ENCODE data around the gene MESD.
A peak's percentile ranks its signal among the peaks of the same experiment; 100 is the strongest.

The MESD gene

GRCh38 chr15:80989518-80990478, at the start of gene MESD:
MESD (minus strand) TSS chr15:80989819; CDS start chr15:80989791, 28 bp downstream.
- intact Hi-C loops (cut with DNase I) = loop anchor here (10.0 kb wide), 1 partner anchor 275 kb away; no protein-coding TSS in a partner anchor

DNA sequence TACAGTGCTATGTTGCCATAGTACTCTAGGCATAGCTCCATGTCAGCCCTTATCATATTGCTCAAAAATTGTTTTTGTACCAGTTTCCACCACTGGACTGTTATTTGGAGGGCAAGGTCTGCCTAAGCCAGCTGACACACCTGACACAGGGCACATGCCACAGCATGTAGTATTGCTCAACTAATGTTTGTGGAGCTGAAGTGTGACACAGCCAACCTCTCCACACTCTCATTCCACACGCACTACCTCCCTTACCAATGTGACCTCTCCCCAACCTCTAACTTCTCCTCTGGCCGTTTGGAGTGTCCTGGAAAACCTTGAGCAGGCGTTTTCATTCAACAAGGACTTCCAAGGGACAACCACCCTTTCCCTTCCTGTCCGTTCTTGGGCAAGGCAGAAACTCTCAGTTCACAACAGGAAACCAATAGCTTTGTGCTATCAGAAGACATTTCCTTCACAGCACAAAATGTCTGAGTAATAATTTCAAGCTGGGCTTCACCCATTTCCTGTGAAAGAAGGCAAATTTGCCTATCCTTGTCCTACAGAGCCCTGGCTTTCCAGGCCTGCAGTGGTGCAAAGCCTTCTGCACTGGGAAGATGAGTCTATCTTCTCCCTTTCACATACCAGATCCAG, 49.5 kb upstream of the MESD start:
- intact Hi-C loops (cut with DNase I) = no loop called here
- no peak for DNase-seq

More at GRCh38 chr15:80989518-80990478, at the start of gene MESD:
- DNase-seq = peak; percentile 94 to 99 (median 98)

DNA sequence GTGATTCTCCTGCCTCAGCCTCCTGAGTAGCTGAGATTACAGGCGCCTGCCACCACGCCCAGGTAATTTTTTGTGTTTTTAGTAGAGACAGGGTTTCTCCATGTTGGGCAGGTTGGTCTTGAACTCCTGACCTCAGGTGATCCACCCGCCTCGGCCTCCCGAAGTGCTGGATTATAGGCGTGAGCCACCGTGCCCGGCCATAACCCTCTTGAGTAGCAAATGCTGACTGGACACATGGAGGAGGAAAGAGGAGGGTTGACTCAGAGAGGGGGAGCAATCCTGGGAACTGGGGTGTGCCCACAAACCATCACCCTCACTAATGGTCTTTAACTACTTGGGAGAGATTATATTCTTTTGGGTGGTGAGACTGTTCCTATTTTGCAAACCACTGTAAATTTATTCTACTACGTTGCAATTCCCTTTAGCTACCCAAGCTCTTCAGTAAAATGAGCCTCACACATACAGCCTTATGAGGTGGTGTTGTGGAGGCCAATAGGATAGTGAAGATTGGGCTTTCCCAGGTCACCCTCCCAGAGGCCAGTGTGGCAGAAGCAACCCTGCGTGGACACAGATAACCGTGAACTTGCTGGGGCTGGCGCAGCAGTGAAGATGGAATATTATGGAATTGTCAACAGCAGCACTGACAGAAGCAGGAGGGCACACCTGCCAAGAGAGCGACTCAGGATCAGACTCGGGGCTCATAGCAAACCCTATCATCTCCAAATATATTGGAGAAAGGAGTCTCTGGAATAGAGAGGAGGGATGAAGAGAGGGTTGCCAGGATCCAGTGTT, 48.5 kb upstream of the MESD start:
- intact Hi-C loops (cut with DNase I) = no loop called here
- no peak for DNase-seq

DNA sequence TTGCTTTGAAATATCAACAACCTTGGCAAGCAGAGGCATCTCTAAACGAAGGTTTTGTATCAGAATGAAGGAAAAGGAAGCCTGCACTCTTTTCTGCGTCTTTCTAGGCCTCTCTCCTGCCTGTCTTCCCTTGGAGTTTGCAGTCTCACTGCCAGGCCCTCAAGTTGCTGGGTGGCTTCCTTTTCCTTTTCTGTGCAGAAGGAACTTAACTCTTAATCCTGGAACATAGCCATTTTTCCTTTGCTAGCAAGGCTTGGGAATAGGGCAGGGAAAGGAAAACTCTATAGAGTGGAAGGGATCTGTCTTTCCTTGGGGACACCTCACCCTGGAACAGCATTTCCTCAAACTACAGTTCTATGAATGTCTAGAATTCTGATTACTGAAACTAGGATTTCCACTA, 43.9 kb upstream of the MESD start:
- intact Hi-C loops (cut with DNase I) = no loop called here
- no peak for DNase-seq

DNA sequence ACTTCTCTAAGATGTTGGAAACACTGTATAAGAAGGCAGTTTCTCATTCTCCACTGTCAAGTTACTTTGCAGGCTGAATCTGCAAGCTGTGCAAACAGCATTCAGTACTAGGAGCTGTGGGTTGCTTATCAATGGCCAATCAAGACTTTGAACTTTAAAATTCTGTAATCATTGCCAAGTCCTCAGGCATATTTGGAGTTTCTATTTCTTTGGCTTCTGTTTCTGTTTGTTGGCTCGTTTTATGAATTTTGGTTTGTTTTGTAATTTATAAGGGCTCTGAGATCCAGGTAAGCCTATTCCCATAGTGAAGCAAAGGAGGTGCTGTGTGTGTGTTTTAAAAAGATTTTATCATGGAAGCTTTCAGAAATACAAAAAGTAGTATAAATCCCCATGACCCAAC, 43.2 kb upstream of the MESD start:
- DNase-seq = no peak
- intact Hi-C loops (cut with DNase I) = no loop called here

- no peak for DNase-seq
- intact Hi-C loops (cut with DNase I) = no loop called here
Measured at GRCh38 chr15:81032355-81032754, 42.7 kb upstream of the MESD start.

GRCh38 chr15:81031203-81031602, 41.6 kb upstream of the MESD start:
- intact Hi-C loops (cut with DNase I) = no loop called here
- DNase-seq = no peak

- no peak for DNase-seq
- intact Hi-C loops (cut with DNase I) = no loop called here
Measured at GRCh38 chr15:81030301-81030750, 40.7 kb upstream of the MESD start.

DNA sequence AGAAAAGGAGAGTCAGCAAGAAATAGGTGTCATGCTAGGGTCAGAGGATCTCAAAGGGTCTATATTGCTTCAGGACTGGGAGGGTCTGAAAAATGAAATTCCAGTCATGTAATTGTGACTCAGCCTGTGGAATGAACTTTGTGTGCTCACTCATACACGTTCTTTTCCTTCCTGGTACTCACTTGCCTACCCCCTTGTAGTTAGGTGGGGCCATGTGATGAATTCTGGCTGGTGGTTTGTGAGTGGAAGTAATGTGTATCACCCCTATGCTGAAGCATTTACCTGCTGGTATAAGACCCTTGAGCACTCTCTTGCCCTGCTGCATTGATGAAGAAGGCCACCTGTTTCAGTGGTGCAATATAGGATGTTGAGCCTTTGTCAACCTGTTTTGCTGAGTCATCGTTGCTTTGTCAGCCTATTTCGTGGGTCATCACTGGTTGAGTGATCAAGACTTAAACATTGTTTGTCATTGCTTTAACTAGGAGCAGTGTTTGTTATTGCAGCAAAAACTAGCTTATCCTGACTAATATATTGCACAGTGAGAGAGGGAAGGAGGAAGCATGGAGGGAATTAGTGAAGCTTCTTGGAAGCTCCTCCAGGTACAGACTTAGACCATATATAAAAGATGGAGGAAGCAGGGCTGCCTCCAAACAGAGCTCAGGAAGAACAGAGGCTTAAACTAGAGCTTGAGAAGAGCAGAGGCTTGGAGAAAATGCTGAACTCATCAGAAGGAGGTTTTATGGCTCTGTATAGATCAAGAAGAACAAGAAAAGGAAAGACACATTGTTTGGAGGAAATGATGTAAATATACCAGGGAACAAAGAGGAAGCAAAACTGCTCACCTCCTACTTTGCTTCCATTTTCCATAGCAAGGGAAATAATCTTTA, 40.0 kb upstream of the MESD start:
- intact Hi-C loops (cut with DNase I) = no loop called here
- DNase-seq = no peak

- intact Hi-C loops (cut with DNase I) = no loop called here
- no peak for DNase-seq
Measured at GRCh38 chr15:81026836-81027599, 37.4 kb upstream of the MESD start.

- intact Hi-C loops (cut with DNase I) = no loop called here
- DNase-seq = no peak
Measured at GRCh38 chr15:81025721-81026370, 36.2 kb upstream of the MESD start.

- intact Hi-C loops (cut with DNase I) = no loop called here
- no peak for DNase-seq
Measured at GRCh38 chr15:81024936-81025335, 35.3 kb upstream of the MESD start.

- no peak for DNase-seq
- intact Hi-C loops (cut with DNase I) = no loop called here
Measured at GRCh38 chr15:81024265-81024872, 34.8 kb upstream of the MESD start.

DNA sequence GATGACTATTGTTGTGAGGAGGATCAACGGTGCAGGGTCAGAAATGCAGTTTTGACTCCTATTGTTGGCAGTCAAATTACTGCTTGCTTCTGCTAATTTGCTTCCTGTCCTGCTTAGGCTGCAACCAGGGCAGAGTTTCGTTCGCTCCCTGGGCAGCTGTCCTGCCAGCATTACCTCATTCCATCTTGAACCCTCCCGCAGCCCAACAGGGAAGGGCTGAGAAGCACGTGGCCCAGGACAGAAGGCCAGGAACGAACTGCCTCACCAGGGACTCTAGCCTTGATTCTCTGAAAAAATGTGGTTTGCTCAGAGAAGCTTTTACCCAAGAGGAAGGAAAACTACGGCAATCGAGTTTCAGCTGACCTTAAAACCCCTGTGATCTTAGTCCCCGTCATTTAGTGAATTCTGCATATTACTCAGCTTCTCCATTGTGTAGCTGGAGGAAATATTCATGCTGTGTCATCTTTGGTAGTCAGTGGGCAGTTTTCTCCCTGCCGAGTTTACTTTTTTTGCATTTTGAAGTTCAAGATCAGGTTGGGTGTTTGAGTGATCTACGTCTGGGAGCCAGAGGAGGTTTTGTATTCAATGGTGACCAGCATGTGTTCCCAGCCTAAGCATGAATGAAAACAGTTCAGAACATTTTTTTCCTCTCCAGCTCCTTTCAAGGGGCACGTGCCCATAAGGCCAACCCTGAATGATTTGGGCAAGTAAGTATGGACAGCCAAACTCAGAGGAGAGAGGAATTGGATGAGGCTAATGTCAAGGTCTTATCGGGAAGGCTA, 34.1 kb upstream of the MESD start:
- peak; percentile 40 to 85 (median 64) for DNase-seq
- intact Hi-C loops (cut with DNase I) = no loop called here

- intact Hi-C loops (cut with DNase I) = no loop called here
- DNase-seq = no peak
Measured at GRCh38 chr15:81021321-81021720, 31.7 kb upstream of the MESD start.

DNA sequence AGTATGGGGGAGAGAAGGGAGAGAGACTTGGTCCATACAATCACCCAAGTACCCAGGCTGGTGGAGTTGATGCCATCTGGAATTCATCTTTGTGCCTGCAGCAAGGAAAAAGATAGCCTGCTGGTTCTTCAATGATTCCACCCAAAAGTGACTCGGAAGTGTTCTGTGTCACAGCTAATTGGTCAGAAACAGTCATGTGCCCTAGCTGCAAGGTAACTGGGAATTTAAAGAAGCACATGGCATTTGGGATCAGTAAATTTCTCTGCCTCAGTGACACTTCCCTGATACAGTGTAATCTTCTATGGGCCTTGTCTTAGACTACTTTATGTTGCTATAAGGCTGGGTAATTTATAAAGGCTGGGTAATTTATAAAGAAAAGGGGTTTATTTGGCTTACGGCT, 28.6 kb upstream of the MESD start:
- intact Hi-C loops (cut with DNase I) = no loop called here
- DNase-seq = no peak
